Retinal pigment epithelial cell (primary cell): ENCODE data around the gene METTL13.

Experiments used
- DNase-seq: peaks from one replicate; pipeline ENCODE4 v3.0.0-alpha.2; 2010; ENCODE audit warnings: low read depth
- H3K4me3 ChIP-seq: 2 replicates; pipeline ENCODE4 v1.5.1; 2011; ENCODE audit warnings: mild to moderate bottlenecking, low read length, control low read depth, moderate library complexity
- CTCF ChIP-seq: conservative IDR thresholded peaks from 2 replicates; pipeline ENCODE4 v1.5.1; 2011; ENCODE audit warnings: low read depth, low read length, control low read depth, inconsistent platforms

Gene METTL13

GRCh38 chr1:171753685-171754352 is 27.6 kb upstream of the METTL13 start:
- no peak for TF ChIP-seq CTCF
- no peak for DNase-seq
- no peak overlapping the region for H3K4me3 ChIP-seq

- DNase-seq = no peak
- no peak for TF ChIP-seq CTCF
- no peak overlapping the region for H3K4me3 ChIP-seq
Measured at GRCh38 chr1:171754353-171754705, 27.1 kb upstream of the METTL13 start.

- no peak for DNase-seq
- no peak for TF ChIP-seq CTCF
- no peak overlapping the region for H3K4me3 ChIP-seq
Measured at GRCh38 chr1:171754971-171755370, 26.5 kb upstream of the METTL13 start.

GRCh38 chr1:171756856-171757255 is 24.6 kb upstream of the METTL13 start:
- no peak for TF ChIP-seq CTCF
- H3K4me3 ChIP-seq = no peak overlapping the region
- no peak for DNase-seq

GRCh38 chr1:171758011-171758410 is 23.4 kb upstream of the METTL13 start:
- no peak for DNase-seq
- no peak for TF ChIP-seq CTCF
- no peak overlapping the region for H3K4me3 ChIP-seq

- no peak overlapping the region for H3K4me3 ChIP-seq
- TF ChIP-seq CTCF = no peak
- DNase-seq = no peak
Measured at GRCh38 chr1:171762143-171762563, 19.3 kb upstream of the METTL13 start.

GRCh38 chr1:171763764-171764163 is 17.7 kb upstream of the METTL13 start:
- TF ChIP-seq CTCF = no peak
- no peak for DNase-seq
- H3K4me3 ChIP-seq = no peak overlapping the region
